GM18508 (cell line): ENCODE results near the gene NLGN1.

Experiments used
- ATAC-seq: cut with Tn5 transposase; IDR thresholded peaks from one replicate; pipeline ENCODE4 v1.9.1; 2021; ENCODE audit warnings: moderate number of reproducible peaks; ENCODE audit not compliant: insufficient read depth, unreplicated experiment

Gene NLGN1

GRCh38 chr3:173800154-173800553 lies 402.6 kb downstream of the NLGN1 start:
- no peak for ATAC-seq

- ATAC-seq = no peak
These were observed 417.3 kb downstream of the NLGN1 start for GRCh38 chr3:173814809-173815208.

GRCh38 chr3:173819368-173819767 lies 421.8 kb downstream of the NLGN1 start:
- ATAC-seq = no peak

- ATAC-seq = no peak
These were observed 426.4 kb downstream of the NLGN1 start for GRCh38 chr3:173823911-173824460.

GRCh38 chr3:173825730-173826129 lies 428.2 kb downstream of the NLGN1 start:
- no peak for ATAC-seq

- ATAC-seq = no peak
These were observed 428.9 kb downstream of the NLGN1 start for GRCh38 chr3:173826416-173826815.

GRCh38 chr3:173826901-173827609 lies 429.5 kb downstream of the NLGN1 start:
- ATAC-seq = no peak

- no peak for ATAC-seq
These were observed 441.1 kb downstream of the NLGN1 start for GRCh38 chr3:173838644-173839043.

GRCh38 chr3:173839859-173840258 lies 442.3 kb downstream of the NLGN1 start:
- no peak for ATAC-seq

- ATAC-seq = no peak
These were observed 443.8 kb downstream of the NLGN1 start for GRCh38 chr3:173841334-173841733.

GRCh38 chr3:173843060-173843459 lies 445.5 kb downstream of the NLGN1 start:
- no peak for ATAC-seq

GRCh38 chr3:173846584-173846983 lies 449.0 kb downstream of the NLGN1 start:
- no peak for ATAC-seq

- ATAC-seq = no peak
These were observed 451.9 kb downstream of the NLGN1 start for GRCh38 chr3:173849489-173849888.

- no peak for ATAC-seq
These were observed 459.6 kb downstream of the NLGN1 start for GRCh38 chr3:173857154-173857553.

GRCh38 chr3:173862701-173863100 lies 465.2 kb downstream of the NLGN1 start:
- ATAC-seq = no peak

- no peak for ATAC-seq
These were observed 466.0 kb downstream of the NLGN1 start for GRCh38 chr3:173863551-173863950.

GRCh38 chr3:173865900-173866498 lies 468.5 kb downstream of the NLGN1 start:
- ATAC-seq = no peak

- ATAC-seq = no peak
These were observed 472.2 kb downstream of the NLGN1 start for GRCh38 chr3:173869766-173870165.

GRCh38 chr3:173870976-173871375 lies 473.4 kb downstream of the NLGN1 start:
- ATAC-seq = no peak

- no peak for ATAC-seq
These were observed 478.2 kb downstream of the NLGN1 start for GRCh38 chr3:173875790-173876189.

- ATAC-seq = no peak
These were observed 478.9 kb downstream of the NLGN1 start for GRCh38 chr3:173876476-173876875.

GRCh38 chr3:173887888-173888287 lies 490.3 kb downstream of the NLGN1 start:
- ATAC-seq = no peak
